ENCODE results near the gene IQCE. TPM values are rescaled to one million over a fixed set of nuclear protein-coding genes. Genes with fewer than 3 reads are reported as not detected.

Gene IQCE
- total RNA-seq, 2 experiments from 2014 or later, result 8.3 to 10.0 TPM

- Mint-ChIP-seq H3K27me3 (peaks cover 2% of the 10 kb centered on the region), H3K4me1 (peaks cover 8% of the 10 kb centered on the region), H3K36me3 (no peaks in the 10 kb centered on the region), H3K27ac (no peak overlapping the region), H3K4me3 (no peak overlapping the region), H3K9me3 (no peaks in the 10 kb centered on the region)
- DNase-seq (no peak), ATAC-seq (ENCODE audit: low read depth) (no peak)
- POLR2A ChIA-PET, result interaction anchor here (1.3 kb wide), 1 partner anchor 34 kb away, joined by 4 read pairs; no protein-coding TSS in a partner anchor
Measured at GRCh38 chr7:2611401-2611800, 52.6 kb downstream of the IQCE start.

- peaks cover 8% of the 10 kb centered on the region for H3K4me1 Mint-ChIP-seq
- H3K36me3 Mint-ChIP-seq, result no peaks in the 10 kb centered on the region
- H3K9me3 Mint-ChIP-seq, result no peaks in the 10 kb centered on the region
- H3K4me3 Mint-ChIP-seq, result no peak overlapping the region
- peaks cover 2% of the 10 kb centered on the region for H3K27me3 Mint-ChIP-seq
- ATAC-seq (ENCODE audit: low read depth) (no peak), DNase-seq (no peak)
- POLR2A ChIA-PET, result interaction anchor here (0.6 to 1.3 kb wide), 2 partner anchors 11 to 33 kb away, joined by 4 to 6 read pairs; no protein-coding TSS in a partner anchor
- no peak overlapping the region for H3K27ac Mint-ChIP-seq
Measured at GRCh38 chr7:2611922-2612321, 53.1 kb downstream of the IQCE start.

- POLR2A ChIA-PET, result interaction anchor here (1.3 kb wide), 1 partner anchor 33 kb away, joined by 4 read pairs; no protein-coding TSS in a partner anchor
- ATAC-seq (ENCODE audit: low read depth) (no peak), DNase-seq (no peak)
- Mint-ChIP-seq H3K27me3 (peaks cover 4% of the 10 kb centered on the region), H3K4me1 (peaks cover 9% of the 10 kb centered on the region), H3K4me3 (no peak overlapping the region), H3K27ac (no peak overlapping the region), H3K9me3 (no peaks in the 10 kb centered on the region), H3K36me3 (no peaks in the 10 kb centered on the region)
Measured at GRCh38 chr7:2612445-2613097, 53.8 kb downstream of the IQCE start.

GRCh38 chr7:2613098-2613930 is 54.5 kb downstream of the IQCE start:
- POLR2A ChIA-PET, result no interaction called here

GRCh38 chr7:2613931-2614600 is 55.3 kb downstream of the IQCE start:
- H3K4me3 Mint-ChIP-seq, result no peak overlapping the region
- ATAC-seq (ENCODE audit: low read depth) (no peak), DNase-seq (no peak)
- no peaks in the 10 kb centered on the region for H3K36me3 Mint-ChIP-seq
- peaks cover 9% of the 10 kb centered on the region for H3K27me3 Mint-ChIP-seq
- H3K4me1 Mint-ChIP-seq, result peaks cover 2% of the 10 kb centered on the region
- POLR2A ChIA-PET, result no interaction called here
- H3K9me3 Mint-ChIP-seq, result no peaks in the 10 kb centered on the region
- H3K27ac Mint-ChIP-seq, result no peak overlapping the region

More at GRCh38 chr7:2613098-2613930, 54.5 kb downstream of the IQCE start:
- H3K27me3 Mint-ChIP-seq, result peaks cover 9% of the 10 kb centered on the region
- no peaks in the 10 kb centered on the region for H3K36me3 Mint-ChIP-seq
- ATAC-seq (ENCODE audit: low read depth) (no peak), DNase-seq (no peak)
- H3K4me1 Mint-ChIP-seq, result peaks cover 8% of the 10 kb centered on the region
- no peak overlapping the region for H3K27ac Mint-ChIP-seq
- H3K9me3 Mint-ChIP-seq, result no peaks in the 10 kb centered on the region
- no peak overlapping the region for H3K4me3 Mint-ChIP-seq

GRCh38 chr7:2614631-2615330 is 56.0 kb downstream of the IQCE start:
- Mint-ChIP-seq H3K27me3 (peaks cover 9% of the 10 kb centered on the region), H3K9me3 (no peaks in the 10 kb centered on the region), H3K4me3 (no peak overlapping the region), H3K27ac (no peak overlapping the region), H3K36me3 (no peaks in the 10 kb centered on the region), H3K4me1 (peaks cover 2% of the 10 kb centered on the region)
- DNase-seq (no peak), ATAC-seq (ENCODE audit: low read depth) (no peak)
- POLR2A ChIA-PET, result no interaction called here

- no peaks in the 10 kb centered on the region for H3K9me3 Mint-ChIP-seq
- H3K36me3 Mint-ChIP-seq, result no peaks in the 10 kb centered on the region
- H3K27ac Mint-ChIP-seq, result no peak overlapping the region
- DNase-seq (no peak), ATAC-seq (ENCODE audit: low read depth) (no peak)
- POLR2A ChIA-PET, result no interaction called here
- peaks cover 2% of the 10 kb centered on the region for H3K4me1 Mint-ChIP-seq
- no peak overlapping the region for H3K4me3 Mint-ChIP-seq
- peaks cover 7% of the 10 kb centered on the region for H3K27me3 Mint-ChIP-seq
Measured at GRCh38 chr7:2616387-2617324, 57.9 kb downstream of the IQCE start.

GRCh38 chr7:2617325-2617905 is 58.6 kb downstream of the IQCE start:
- peaks cover 7% of the 10 kb centered on the region for H3K27me3 Mint-ChIP-seq
- no peak overlapping the region for H3K4me3 Mint-ChIP-seq
- POLR2A ChIA-PET, result no interaction called here

GRCh38 chr7:2619116-2619515 is 60.3 kb downstream of the IQCE start:
- Mint-ChIP-seq H3K4me3 (no peak overlapping the region), H3K4me1 (peaks cover 2% of the 10 kb centered on the region), H3K27me3 (peaks cover 7% of the 10 kb centered on the region), H3K9me3 (no peaks in the 10 kb centered on the region), H3K27ac (no peak overlapping the region), H3K36me3 (no peaks in the 10 kb centered on the region)
- no peak for ATAC-seq (ENCODE audit: low read depth)
- POLR2A ChIA-PET, result no interaction called here
- no peak for DNase-seq

More at GRCh38 chr7:2617325-2617905, 58.6 kb downstream of the IQCE start:
- Mint-ChIP-seq H3K9me3 (no peaks in the 10 kb centered on the region), H3K27ac (no peak overlapping the region), H3K36me3 (no peaks in the 10 kb centered on the region), H3K4me1 (peaks cover 2% of the 10 kb centered on the region)
- ATAC-seq (ENCODE audit: low read depth), result no peak
- no peak for DNase-seq

GRCh38 chr7:2621061-2621828 is 62.5 kb downstream of the IQCE start:
- H3K27me3 Mint-ChIP-seq, result peaks cover 10% of the 10 kb centered on the region
- H3K27ac Mint-ChIP-seq, result no peak overlapping the region
- no peak overlapping the region for H3K4me3 Mint-ChIP-seq
- peaks cover 3% of the 10 kb centered on the region for H3K4me1 Mint-ChIP-seq
- no peaks in the 10 kb centered on the region for H3K9me3 Mint-ChIP-seq
- DNase-seq, result no peak
- no peak for ATAC-seq (ENCODE audit: low read depth)
- POLR2A ChIA-PET, result interaction anchor here (0.5 kb wide), 1 partner anchor 12 kb away, joined by 4 read pairs; no protein-coding TSS in a partner anchor
- no peaks in the 10 kb centered on the region for H3K36me3 Mint-ChIP-seq

- ATAC-seq (ENCODE audit: low read depth), result no peak
- Mint-ChIP-seq H3K36me3 (no peaks in the 10 kb centered on the region), H3K4me3 (no peak overlapping the region), H3K27ac (no peak overlapping the region), H3K27me3 (peaks cover 10% of the 10 kb centered on the region), H3K4me1 (peaks cover 3% of the 10 kb centered on the region), H3K9me3 (no peaks in the 10 kb centered on the region)
- DNase-seq, result no peak
- POLR2A ChIA-PET, result no interaction called here
Measured at GRCh38 chr7:2621948-2622640, 63.3 kb downstream of the IQCE start.

Data from activated naive CD8-positive, alpha-beta T cell treated with anti-CD3 and anti-CD28 coated beads, Interleukin-2, amount 10 ng/mL, durations not matched to agents 7 days and 5 days (primary cell).